HCT116 (cell line): ENCODE measurements around the gene ACOT7. TPM values are rescaled to one million over a fixed set of nuclear protein-coding genes. Genes with fewer than 3 reads are reported as not detected.

Source experiments
- ATAC-seq: fragments of 200-7000 bp; cut with Tn5 transposase; 2 replicates; pipeline ENCODE4 v1.9.1; 2020; ENCODE audit warnings: mild to moderate bottlenecking, moderate library complexity
- BruUV-seq: library from RNA; stranded (reverse); fragments of 400-500 nt; replicated peaks from 2 replicates; lab custom pipeline; 2021; lab: Mats Ljungman, UMichigan
- CTCF ChIA-PET: fragments of 300-600 bp; sonication (Branson Sonifier 250); formaldehyde crosslinking; loops from one replicate; lab custom pipeline; 2021; ENCODE audit warnings: antibody characterized with exemption; lab: Charles Lee
- POLR2A ChIA-PET: fragments of 300-600, 350-600 bp; sonication (Branson Sonifier 250); formaldehyde crosslinking; loops from one replicate; lab custom pipeline; 2021; ENCODE audit warnings: antibody characterized with exemption; lab: Charles Lee
- RAD21 ChIA-PET, 2 experiments: fragments of 300-600 bp; sonication (Branson Sonifier 250); formaldehyde crosslinking; loops; one replicate each; lab custom pipeline; 2023; ENCODE audit warnings: low total read pairs in 2 of 2; ENCODE audit not compliant: uncharacterized antibody in 2 of 2, unreplicated experiment in 2 of 2, low non-redundant PET in 1 of 2; lab: Charles Lee
- DNase-seq: peaks from one replicate; pipeline ENCODE4 v3.0.0-alpha.2; 2010; ENCODE audit warnings: low read depth, low spot score
- H2AFZ ChIP-seq: fragments of 200-600 bp; shearing (Covaris generic), sonication (generic); 2 replicates; pipeline ENCODE4 v1.6.1; 2017; ENCODE audit warnings: low read depth, mixed run types, mixed read lengths, antibody characterized with exemption, low read length; ENCODE audit not compliant: poor library complexity, severe bottlenecking
- H3K27ac ChIP-seq: 2 replicates; pipeline ENCODE4 v1.5.1; 2012; ENCODE audit warnings: low read depth, low read length
- H3K27me3 ChIP-seq: fragments of 200-600 bp; sonication (generic); 2 replicates; pipeline ENCODE4 v1.6.1; 2016; ENCODE audit warnings: mixed run types, low read length, mixed read lengths; ENCODE audit not compliant: insufficient read depth
- H3K36me3 ChIP-seq, 2 experiments: fragments of 200-500 bp in 1 of 2; fragments of 200-600 bp in 1 of 2; sonication (Bioruptor generic) in 1 of 2; sonication (generic) in 1 of 2; 2 replicates each; pipeline versions ENCODE4 v1.5.1 to v1.6.1; 2014 to 2016; ENCODE audit warnings: low read length in 2 of 2, inconsistent platforms in 1 of 2, mixed read lengths in 1 of 2, mixed run types in 1 of 2; ENCODE audit not compliant: insufficient read depth in 2 of 2, control insufficient read depth in 1 of 2
- H3K4me1 ChIP-seq, 2 experiments: fragments of 200-600 bp in 1 of 2; sonication (generic) in 1 of 2; 2 replicates each; pipeline versions ENCODE4 v1.5.1 to v1.6.1; 2012 to 2017; ENCODE audit warnings: low read length in 2 of 2, inconsistent platforms in 1 of 2, mild to moderate bottlenecking in 1 of 2, mixed read lengths in 1 of 2, mixed run types in 1 of 2, moderate library complexity in 1 of 2; ENCODE audit not compliant: insufficient read depth in 2 of 2, control insufficient read depth in 1 of 2
- H3K4me2 ChIP-seq: fragments of 200-600 bp; sonication (generic); 2 replicates; pipeline ENCODE4 v1.6.1; 2017; ENCODE audit warnings: mixed run types, low read length, mixed read lengths
- H3K4me3 ChIP-seq, 2 experiments: fragments of 200-600 bp in 1 of 2; sonication (generic) in 1 of 2; replicated peaks in 1 of 2; 2 replicates each; pipeline ENCODE4 v1.5.1; 2011 to 2016; ENCODE audit warnings: low read length in 2 of 2, control low read depth in 1 of 2, low read depth in 1 of 2, mild to moderate bottlenecking in 1 of 2, mixed read lengths in 1 of 2, mixed run types in 1 of 2
- H3K79me2 ChIP-seq: fragments of 200-600 bp; sonication (generic); 2 replicates; pipeline ENCODE4 v1.6.1; 2017; ENCODE audit warnings: mild to moderate bottlenecking, mixed run types, low read length, moderate library complexity, mixed read lengths; ENCODE audit not compliant: insufficient read depth
- H3K9ac ChIP-seq: fragments of 200-600 bp; sonication (generic); 2 replicates; pipeline ENCODE4 v1.6.1; 2016; ENCODE audit warnings: low read length, mixed read lengths
- H3K9me2 ChIP-seq: fragments of 200-600 bp; sonication (generic), shearing (Covaris generic); 2 replicates; pipeline ENCODE4 v1.6.1; 2017; ENCODE audit warnings: mixed run types, mild to moderate bottlenecking, moderate library complexity; ENCODE audit not compliant: insufficient read depth
- H3K9me3 ChIP-seq, 2 experiments: fragments of 200-500 bp in 1 of 2; fragments of 200-600 bp in 1 of 2; sonication (Bioruptor generic) in 1 of 2; sonication (generic) in 1 of 2; 2 replicates each; pipeline ENCODE4 v1.6.1; 2014 to 2017; ENCODE audit warnings: low read length in 2 of 2, mixed read lengths in 2 of 2, inconsistent platforms in 1 of 2, low read depth in 1 of 2, mild to moderate bottlenecking in 1 of 2, mixed run types in 1 of 2, moderate library complexity in 1 of 2; ENCODE audit not compliant: control insufficient read depth in 1 of 2, insufficient read depth in 1 of 2
- H4K20me1 ChIP-seq: fragments of 200-600 bp; sonication (generic), shearing (Covaris generic); 2 replicates; pipeline ENCODE4 v1.6.1; 2017; ENCODE audit warnings: mixed run types, mild to moderate bottlenecking, moderate library complexity; ENCODE audit not compliant: insufficient read depth
- CEBPB ChIP-seq: IDR thresholded peaks from 2 replicates; pipeline ENCODE4 v1.6.1; 2012; ENCODE audit warnings: low read depth
- EGR1 ChIP-seq: IDR thresholded peaks from 2 replicates; pipeline ENCODE4 v1.6.1; 2012; ENCODE audit warnings: low read depth
- ELF1 ChIP-seq: IDR thresholded peaks from 2 replicates; pipeline ENCODE4 v1.6.1; 2012; ENCODE audit warnings: low read depth, borderline replicate concordance
- EZH2phosphoT487 ChIP-seq: fragments of 200-600 bp; IDR thresholded peaks from 2 replicates; pipeline ENCODE4 v1.6.1; 2018; ENCODE audit warnings: antibody characterized with exemption, borderline replicate concordance
- FOSL1 ChIP-seq: IDR thresholded peaks from 2 replicates; pipeline ENCODE4 v1.6.1; 2012; ENCODE audit warnings: low read depth
- JUND ChIP-seq: IDR thresholded peaks from 2 replicates; pipeline ENCODE4 v1.6.1; 2012
- POLR2A ChIP-seq: IDR thresholded peaks from 2 replicates; pipeline ENCODE4 v1.7.0; 2011; ENCODE audit warnings: borderline replicate concordance; ENCODE audit not compliant: insufficient read depth, insufficient read length; ENCODE audit errors: extremely low read depth
- POLR2AphosphoS5 ChIP-seq: IDR thresholded peaks from 2 replicates; pipeline ENCODE4 v1.6.1; 2011; ENCODE audit warnings: mild to moderate bottlenecking, low read depth, low read length, moderate library complexity
- RAD21 ChIP-seq: IDR thresholded peaks from 2 replicates; pipeline ENCODE4 v1.6.1; 2012; ENCODE audit warnings: low read depth, mild to moderate bottlenecking
- SIN3A ChIP-seq: IDR thresholded peaks from 2 replicates; pipeline ENCODE4 v1.6.1; 2012; ENCODE audit warnings: low read depth
- SP1 ChIP-seq: IDR thresholded peaks from 2 replicates; pipeline ENCODE4 v1.6.1; 2012; ENCODE audit warnings: low read depth
- SRF ChIP-seq: IDR thresholded peaks from 2 replicates; pipeline ENCODE4 v1.6.1; 2012; ENCODE audit warnings: low read depth
- TCF7L2 ChIP-seq: IDR thresholded peaks from 2 replicates; pipeline ENCODE4 v1.7.0; 2011; ENCODE audit warnings: borderline replicate concordance, inconsistent platforms; ENCODE audit not compliant: insufficient read depth, insufficient read length; ENCODE audit errors: extremely low read depth
- YY1 ChIP-seq: IDR thresholded peaks from 2 replicates; pipeline ENCODE4 v1.6.1; 2011; ENCODE audit warnings: low read length, low read depth, moderate library complexity, mild to moderate bottlenecking; ENCODE audit not compliant: insufficient replicate concordance; ENCODE audit errors: extremely low read depth
- ZFX ChIP-seq: fragments of 450-650 bp; IDR thresholded peaks from 2 replicates; pipeline ENCODE4 v1.6.1; 2017
- ZNF274 ChIP-seq: fragments of 200-500 bp; sonication (Bioruptor generic); IDR thresholded peaks from 2 replicates; pipeline ENCODE4 v1.6.1; 2014; ENCODE audit warnings: mild to moderate bottlenecking, low read depth, low read length, inconsistent platforms
- intact Hi-C: fragments of 100-400 bp; cut with micrococcal nuclease; formaldehyde crosslinking; loops from 2 replicates; pipeline ENCODE4 v1.10.0; 2022
- total RNA-seq: library from RNA; stranded (reverse); gene quantifications from one replicate; pipeline ENCODE4 v1.2.1, GENCODE V29; 2021; ENCODE audit not compliant: unreplicated experiment
- TF ChIP-seq, protein P1 (sequence below): IDR thresholded peaks from 2 replicates; pipeline ENCODE4 v1.6.1; 2011; ENCODE audit warnings: mild to moderate bottlenecking, low read length, moderate library complexity; ENCODE audit not compliant: insufficient replicate concordance; ENCODE audit errors: extremely low read depth
- TF ChIP-seq, protein P2 (sequence below): IDR thresholded peaks from 2 replicates; pipeline ENCODE4 v1.6.1; 2012
- TF ChIP-seq, protein P3 (sequence below), 3 experiments: fragments of 200-600 bp in 1 of 3; sonication (generic) in 1 of 3; IDR thresholded peaks in 2 of 3; conservative IDR thresholded peaks in 1 of 3; 2 replicates each; pipeline ENCODE4 v1.5.1; 2012 to 2017; ENCODE audit warnings: low read depth in 2 of 3, low read length in 2 of 3, antibody characterized with exemption in 1 of 3, borderline replicate concordance in 1 of 3, control low read depth in 1 of 3, mild to moderate bottlenecking in 1 of 3, mixed read lengths in 1 of 3, mixed run types in 1 of 3, moderate library complexity in 1 of 3; ENCODE audit not compliant: insufficient read depth in 1 of 3
- TF ChIP-seq, protein P4 (sequence below): IDR thresholded peaks from 2 replicates; pipeline ENCODE4 v1.6.1; 2012; ENCODE audit warnings: low read depth

Gene ACOT7
- total RNA-seq, 1 experiment from 2014 or later: 162 TPM

DNA sequence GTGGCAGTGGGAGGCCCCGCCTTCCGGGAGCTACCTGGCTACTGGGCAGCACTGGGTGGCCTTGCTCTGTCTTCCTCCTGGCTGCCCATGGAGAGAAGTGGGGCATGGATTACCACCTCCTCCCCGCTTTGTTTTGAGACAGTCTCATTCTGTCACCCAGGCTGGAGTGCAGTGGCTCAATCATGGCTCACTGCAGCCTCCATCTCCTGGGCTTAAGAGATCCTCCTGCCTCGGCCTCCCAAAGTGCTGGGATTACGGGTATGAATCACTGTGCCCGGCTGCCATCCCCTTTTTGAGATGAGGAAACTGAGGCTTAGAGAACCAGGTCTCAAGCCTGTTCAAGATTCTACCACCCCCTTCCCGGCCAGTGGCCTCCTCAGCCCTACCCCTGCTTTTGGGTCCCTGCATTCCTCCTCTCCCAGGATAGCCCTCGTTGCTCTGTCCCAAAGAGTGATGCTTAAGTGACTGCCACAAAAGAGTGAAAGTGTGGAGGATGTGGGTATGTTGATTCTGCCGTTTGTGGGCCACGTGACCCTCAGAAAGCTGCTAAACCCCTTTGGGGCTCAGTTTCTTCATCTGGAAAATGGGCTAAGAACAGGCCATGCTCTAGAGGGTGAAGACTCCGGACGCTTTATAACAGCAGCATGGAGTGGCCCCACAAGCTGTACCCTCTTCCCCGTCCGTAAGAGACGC lies 141.7 kb downstream of the ACOT7 start:
- no peak overlapping the region for H3K9ac ChIP-seq
- ChIA-PET RAD21 (no interaction called here), CTCF (no interaction called here), POLR2A (no interaction called here)
- no peak overlapping the region for H3K4me3 ChIP-seq
- no peak for DNase-seq
- no peak overlapping the region for H3K4me2 ChIP-seq
- H2AFZ ChIP-seq: no peak overlapping the region
- BruUV-seq: no TSS peak
- no peaks in the 10 kb centered on the region for H3K9me3 ChIP-seq
- peaks cover 9 to 16% of the 10 kb centered on the region in 2 experiments; a peak in 3 of 4 replicates for H3K4me1 ChIP-seq
- intact Hi-C loops: no loop called here
- TF ChIP-seq POLR2AphosphoS5 (no peak), ELF1 (no peak), CEBPB (no peak), SRF (no peak), RAD21 (no peak), EZH2phosphoT487 (no peak), TCF7L2 (no peak), YY1 (no peak), POLR2A (no peak), FOSL1 (no peak), JUND (no peak), EGR1 (no peak), SIN3A (no peak), SP1 (no peak), ZNF274 (no peak), ZFX (no peak)
- TF ChIP-seq, protein P1, sequence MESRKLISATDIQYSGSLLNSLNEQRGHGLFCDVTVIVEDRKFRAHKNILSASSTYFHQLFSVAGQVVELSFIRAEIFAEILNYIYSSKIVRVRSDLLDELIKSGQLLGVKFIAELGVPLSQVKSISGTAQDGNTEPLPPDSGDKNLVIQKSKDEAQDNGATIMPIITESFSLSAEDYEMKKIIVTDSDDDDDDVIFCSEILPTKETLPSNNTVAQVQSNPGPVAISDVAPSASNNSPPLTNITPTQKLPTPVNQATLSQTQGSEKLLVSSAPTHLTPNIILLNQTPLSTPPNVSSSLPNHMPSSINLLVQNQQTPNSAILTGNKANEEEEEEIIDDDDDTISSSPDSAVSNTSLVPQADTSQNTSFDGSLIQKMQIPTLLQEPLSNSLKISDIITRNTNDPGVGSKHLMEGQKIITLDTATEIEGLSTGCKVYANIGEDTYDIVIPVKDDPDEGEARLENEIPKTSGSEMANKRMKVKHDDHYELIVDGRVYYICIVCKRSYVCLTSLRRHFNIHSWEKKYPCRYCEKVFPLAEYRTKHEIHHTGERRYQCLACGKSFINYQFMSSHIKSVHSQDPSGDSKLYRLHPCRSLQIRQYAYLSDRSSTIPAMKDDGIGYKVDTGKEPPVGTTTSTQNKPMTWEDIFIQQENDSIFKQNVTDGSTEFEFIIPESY: no peak
- TF ChIP-seq, protein P2, sequence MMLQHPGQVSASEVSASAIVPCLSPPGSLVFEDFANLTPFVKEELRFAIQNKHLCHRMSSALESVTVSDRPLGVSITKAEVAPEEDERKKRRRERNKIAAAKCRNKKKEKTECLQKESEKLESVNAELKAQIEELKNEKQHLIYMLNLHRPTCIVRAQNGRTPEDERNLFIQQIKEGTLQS: no peak
- TF ChIP-seq, protein P3, sequence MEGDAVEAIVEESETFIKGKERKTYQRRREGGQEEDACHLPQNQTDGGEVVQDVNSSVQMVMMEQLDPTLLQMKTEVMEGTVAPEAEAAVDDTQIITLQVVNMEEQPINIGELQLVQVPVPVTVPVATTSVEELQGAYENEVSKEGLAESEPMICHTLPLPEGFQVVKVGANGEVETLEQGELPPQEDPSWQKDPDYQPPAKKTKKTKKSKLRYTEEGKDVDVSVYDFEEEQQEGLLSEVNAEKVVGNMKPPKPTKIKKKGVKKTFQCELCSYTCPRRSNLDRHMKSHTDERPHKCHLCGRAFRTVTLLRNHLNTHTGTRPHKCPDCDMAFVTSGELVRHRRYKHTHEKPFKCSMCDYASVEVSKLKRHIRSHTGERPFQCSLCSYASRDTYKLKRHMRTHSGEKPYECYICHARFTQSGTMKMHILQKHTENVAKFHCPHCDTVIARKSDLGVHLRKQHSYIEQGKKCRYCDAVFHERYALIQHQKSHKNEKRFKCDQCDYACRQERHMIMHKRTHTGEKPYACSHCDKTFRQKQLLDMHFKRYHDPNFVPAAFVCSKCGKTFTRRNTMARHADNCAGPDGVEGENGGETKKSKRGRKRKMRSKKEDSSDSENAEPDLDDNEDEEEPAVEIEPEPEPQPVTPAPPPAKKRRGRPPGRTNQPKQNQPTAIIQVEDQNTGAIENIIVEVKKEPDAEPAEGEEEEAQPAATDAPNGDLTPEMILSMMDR (IDR thresholded peaks at IDR 0.05 in 2 of 3, conservative IDR thresholded peaks at IDR 0.05 in 1 of 3; ENCODE audit: borderline replicate concordance in 1 of 3, insufficient read depth in 1 of 3, low read depth in 2 of 3, low read length in 2 of 3): no peak
- TF ChIP-seq, protein P4, sequence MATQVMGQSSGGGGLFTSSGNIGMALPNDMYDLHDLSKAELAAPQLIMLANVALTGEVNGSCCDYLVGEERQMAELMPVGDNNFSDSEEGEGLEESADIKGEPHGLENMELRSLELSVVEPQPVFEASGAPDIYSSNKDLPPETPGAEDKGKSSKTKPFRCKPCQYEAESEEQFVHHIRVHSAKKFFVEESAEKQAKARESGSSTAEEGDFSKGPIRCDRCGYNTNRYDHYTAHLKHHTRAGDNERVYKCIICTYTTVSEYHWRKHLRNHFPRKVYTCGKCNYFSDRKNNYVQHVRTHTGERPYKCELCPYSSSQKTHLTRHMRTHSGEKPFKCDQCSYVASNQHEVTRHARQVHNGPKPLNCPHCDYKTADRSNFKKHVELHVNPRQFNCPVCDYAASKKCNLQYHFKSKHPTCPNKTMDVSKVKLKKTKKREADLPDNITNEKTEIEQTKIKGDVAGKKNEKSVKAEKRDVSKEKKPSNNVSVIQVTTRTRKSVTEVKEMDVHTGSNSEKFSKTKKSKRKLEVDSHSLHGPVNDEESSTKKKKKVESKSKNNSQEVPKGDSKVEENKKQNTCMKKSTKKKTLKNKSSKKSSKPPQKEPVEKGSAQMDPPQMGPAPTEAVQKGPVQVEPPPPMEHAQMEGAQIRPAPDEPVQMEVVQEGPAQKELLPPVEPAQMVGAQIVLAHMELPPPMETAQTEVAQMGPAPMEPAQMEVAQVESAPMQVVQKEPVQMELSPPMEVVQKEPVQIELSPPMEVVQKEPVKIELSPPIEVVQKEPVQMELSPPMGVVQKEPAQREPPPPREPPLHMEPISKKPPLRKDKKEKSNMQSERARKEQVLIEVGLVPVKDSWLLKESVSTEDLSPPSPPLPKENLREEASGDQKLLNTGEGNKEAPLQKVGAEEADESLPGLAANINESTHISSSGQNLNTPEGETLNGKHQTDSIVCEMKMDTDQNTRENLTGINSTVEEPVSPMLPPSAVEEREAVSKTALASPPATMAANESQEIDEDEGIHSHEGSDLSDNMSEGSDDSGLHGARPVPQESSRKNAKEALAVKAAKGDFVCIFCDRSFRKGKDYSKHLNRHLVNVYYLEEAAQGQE: no peak
- no peaks in the 10 kb centered on the region for H3K9me2 ChIP-seq
- H3K27me3 ChIP-seq: no peaks in the 10 kb centered on the region
- no peak for ATAC-seq
- no peaks in the 10 kb centered on the region for H3K79me2 ChIP-seq
- H3K36me3 ChIP-seq: no peaks in the 10 kb centered on the region
- H3K27ac ChIP-seq: no peak overlapping the region
- no peaks in the 10 kb centered on the region for H4K20me1 ChIP-seq
